ENCODE data around the gene SKA2.
"Not testable (repeated sequence)": the region's sequence is repeated elsewhere in the genome, so short reads cannot be mapped to it uniquely, and the experiment has no call there.

The SKA2 gene

DNA sequence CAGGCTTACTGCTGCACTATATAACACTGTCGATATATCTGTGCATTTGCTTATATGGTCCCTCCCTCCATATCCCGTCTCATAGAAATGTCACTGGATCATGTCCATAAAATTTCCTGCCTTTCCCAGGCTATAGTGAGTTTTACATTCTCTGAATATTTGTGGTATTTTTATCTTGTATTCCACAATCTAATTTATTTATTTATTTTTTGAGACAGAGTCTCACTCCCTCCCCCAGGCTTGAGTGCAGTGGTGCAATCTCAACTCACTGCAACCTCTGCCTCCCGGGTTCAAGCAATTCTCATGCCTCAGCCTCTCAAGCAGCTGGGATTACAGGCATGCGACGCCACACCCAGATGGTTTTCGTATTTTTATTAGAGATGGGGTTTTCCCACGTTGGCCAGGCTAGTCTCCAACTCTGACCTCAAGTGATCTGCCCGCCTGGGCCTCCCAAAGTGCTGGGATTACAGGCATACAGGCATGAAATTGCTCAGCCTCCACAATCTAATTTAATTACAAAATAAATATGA lies 61.2 kb downstream of the SKA2 start:
- no peak for DNase-seq

DNA sequence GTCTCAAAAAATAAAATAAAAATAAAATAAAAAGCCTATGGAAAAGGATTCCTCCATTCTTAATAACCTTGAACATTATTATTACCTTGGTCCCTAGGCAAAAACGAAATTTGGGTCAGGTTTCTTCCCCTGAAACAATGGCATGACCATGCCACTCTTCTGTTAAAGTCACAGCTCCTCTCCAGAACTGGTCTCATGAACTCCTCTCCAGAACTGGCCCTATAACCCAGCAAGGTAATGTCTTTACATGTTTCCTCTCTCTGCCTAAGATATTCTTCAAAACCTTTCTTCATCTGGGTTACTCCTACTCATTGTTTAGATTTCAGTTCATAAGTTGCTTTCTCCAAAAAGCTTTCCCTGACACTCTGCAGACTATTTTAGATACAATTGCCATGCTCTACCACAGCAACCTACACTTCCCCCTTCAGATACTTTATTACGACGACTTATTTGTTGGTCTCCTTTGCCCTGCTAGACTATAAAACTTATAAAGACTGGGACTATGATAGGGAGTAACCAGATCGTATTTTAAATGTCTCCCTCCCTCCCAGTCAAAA lies 61.8 kb downstream of the SKA2 start:
- no peak for DNase-seq

DNA sequence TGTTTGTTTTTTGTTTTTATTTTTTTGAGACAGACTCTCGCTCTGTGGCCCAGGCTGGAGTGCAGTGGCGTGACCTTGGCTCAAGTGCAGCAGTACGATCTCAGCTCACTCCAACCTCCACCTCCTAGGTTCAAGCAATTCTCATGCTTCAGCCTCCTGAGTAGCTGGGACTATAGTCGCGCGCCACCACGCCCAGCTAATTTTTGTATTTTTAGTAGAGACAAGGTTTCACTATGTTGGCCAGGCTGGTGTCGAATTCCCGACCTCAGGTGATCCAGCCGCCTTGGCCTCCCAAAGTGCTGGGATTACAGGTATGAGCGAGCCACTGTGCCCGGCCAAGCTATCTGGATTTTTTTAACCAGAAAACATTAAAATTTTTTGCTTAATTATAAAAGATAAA lies 64.4 kb downstream of the SKA2 start:
- DNase-seq, result not testable (repeated sequence)

DNA sequence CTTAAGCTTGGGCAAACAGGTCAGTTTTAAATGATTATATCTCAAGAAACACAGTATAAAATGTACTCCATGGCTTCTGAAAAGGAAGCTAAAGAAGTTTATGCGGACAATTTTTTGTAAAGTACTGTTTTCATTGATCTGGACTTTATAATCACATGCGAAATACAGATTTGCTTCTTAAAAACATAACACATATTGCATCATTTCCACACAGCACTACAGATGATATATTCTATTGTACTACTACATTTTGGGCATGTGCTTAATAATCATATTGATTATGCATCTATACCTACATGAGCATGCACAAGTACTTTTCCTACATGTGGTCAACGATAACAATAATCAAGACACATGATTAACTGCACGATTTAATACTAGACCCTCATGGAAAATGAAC lies 70.8 kb downstream of the SKA2 start:
- DNase-seq, result no peak

DNA sequence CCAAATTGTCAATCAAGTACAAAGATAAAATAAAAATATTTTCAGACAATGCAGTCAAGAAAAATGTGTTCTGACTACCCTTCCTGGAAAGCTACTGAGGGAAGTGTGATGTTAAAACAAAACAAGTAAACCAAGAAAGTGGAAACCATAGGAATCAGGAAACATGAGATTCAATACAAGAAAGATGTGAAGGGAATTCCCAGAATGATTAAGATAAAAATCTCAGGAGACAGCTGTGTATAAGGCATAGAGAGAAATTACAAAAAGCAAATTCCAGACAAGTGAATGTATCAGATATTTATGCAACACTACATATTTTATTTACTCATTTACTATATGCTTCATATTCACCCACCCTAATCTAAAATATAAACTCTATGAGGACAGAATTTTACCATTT lies 80.5 kb downstream of the SKA2 start:
- DNase-seq, result no peak

DNA sequence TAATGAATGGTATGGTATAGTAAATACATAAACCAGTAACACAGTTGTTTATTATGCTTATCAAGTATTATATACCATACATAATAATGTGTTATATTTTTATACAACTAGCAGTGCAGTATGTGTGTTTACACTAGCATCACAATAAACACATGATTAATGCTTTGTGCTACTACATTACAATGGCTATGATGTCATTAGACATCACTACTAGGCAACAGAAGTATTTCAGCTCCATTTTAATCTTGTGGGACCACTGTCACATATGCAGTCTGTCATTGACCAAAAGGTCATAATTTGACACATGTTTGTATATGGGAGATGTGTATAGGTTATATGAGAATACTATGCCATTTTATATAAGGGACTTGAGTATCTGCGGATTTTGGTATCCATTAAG lies 81.0 kb downstream of the SKA2 start:
- DNase-seq, result no peak

DNA sequence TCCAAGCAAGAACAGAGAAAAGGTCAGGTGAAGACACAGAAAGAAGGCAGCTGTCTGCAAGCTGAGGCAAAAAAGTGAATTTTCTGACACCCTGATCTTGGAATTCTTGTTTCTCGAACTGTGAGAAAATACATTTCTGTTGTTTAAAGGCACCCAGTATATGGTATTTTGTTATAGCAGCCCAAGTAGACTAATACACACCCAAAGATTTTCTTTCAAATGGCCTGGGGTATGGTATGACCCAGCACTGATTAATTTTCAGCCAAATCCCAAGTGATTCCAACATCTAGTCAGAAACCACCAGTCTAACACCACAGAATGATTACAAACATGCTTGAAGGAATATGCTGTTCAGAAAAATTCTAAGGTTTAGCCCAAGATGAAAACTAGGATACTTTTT lies 85.1 kb downstream of the SKA2 start:
- no peak for DNase-seq

DNA sequence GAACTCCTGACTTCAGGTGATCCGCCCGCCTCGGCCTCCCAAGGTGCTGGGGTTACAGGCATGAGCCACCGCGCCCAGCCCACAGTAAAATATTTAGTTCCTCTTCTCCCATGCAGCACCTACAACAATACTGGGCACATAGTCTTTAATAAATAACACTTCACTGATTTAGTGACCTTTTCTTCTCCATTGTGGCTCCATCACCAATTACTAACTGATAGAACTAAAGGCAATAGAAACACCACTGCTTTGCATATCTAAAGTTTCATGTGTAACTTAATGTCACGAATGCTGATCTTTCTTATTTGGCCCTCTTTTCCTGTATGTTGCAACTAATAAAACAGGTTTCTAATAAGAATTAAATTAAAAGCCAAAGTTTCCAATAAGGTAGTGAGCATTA lies 87.2 kb downstream of the SKA2 start:
- no peak for DNase-seq

DNA sequence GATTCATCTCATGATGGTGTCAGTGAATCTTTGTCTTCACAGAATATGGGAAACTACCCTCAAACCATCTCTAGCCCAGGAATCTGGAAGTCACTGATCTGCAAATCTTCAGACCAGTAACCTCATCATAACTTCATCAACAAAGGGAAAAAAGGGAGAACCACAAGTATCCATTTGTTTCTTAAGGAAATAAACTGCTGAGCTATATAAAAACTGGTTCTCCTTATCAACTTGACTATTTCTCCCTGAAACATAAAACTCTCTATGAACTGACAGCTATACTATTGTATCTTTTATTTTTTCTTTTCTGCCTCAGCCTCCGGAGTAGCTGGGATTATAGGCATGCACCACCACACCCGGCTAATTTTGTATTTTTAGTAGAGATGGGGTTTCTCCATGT lies 87.6 kb downstream of the SKA2 start:
- DNase-seq, result no peak

DNA sequence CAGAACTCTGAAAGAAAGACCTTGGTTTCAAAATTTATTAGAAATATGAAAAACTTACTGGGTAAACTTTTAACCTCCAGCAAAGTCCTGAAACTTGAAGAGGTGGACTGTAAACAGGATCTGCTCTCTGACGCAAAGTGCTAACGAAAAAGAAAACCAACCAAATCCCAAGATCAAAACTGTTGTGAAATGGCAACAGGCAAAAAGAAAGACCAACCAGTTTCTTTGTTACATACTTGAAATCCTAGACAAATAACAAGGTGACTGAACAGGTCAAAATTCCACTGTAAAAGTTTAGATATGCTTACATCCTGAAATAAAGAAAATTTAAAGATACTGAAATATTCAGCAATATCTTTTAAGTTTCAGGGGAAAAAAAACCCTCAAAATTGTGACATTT lies 92.5 kb downstream of the SKA2 start:
- no peak for DNase-seq
